ENCODE results near the gene MFAP1.
"Not testable (repeated sequence)": the region's sequence is repeated elsewhere in the genome, so short reads cannot be mapped to it uniquely, and the experiment has no call there.

The MFAP1 gene

GRCh38 chr15:43821505-43821904 lies 3.0 kb downstream of the MFAP1 start:
- no peak for FAIRE-seq

GRCh38 chr15:43815064-43815463 lies 9.4 kb downstream of the MFAP1 start:
- FAIRE-seq = not testable (repeated sequence)

GRCh38 chr15:43808960-43809678 lies 15.4 kb downstream of the MFAP1 start:
- no peak for FAIRE-seq

- FAIRE-seq = no peak
Observed at GRCh38 chr15:43808435-43808950, 16.0 kb downstream of the MFAP1 start.

GRCh38 chr15:43802676-43803075 lies 21.8 kb downstream of the MFAP1 start:
- FAIRE-seq = not testable (repeated sequence)

GRCh38 chr15:43800286-43801141 lies 24.0 kb downstream of the MFAP1 start, which contains the start of gene HYPK:
Gene HYPK (plus strand): TSS chr15:43800599. CDS start chr15:43800623, 24 bp downstream.
- FAIRE-seq = no peak

GRCh38 chr15:43799945-43800285 lies 24.6 kb downstream of the MFAP1 start, which contains the start of gene SERINC4:
Gene SERINC4 (minus strand): TSS chr15:43800220. CDS start chr15:43799986, 234 bp downstream.
- FAIRE-seq = no peak

- no peak for FAIRE-seq
Observed at GRCh38 chr15:43799209-43799944, 25.1 kb downstream of the MFAP1 start.

GRCh38 chr15:43796566-43796965 lies 27.9 kb downstream of the MFAP1 start:
- no peak for FAIRE-seq

- FAIRE-seq = no peak
Observed at GRCh38 chr15:43795997-43796396, 28.5 kb downstream of the MFAP1 start.

GRCh38 chr15:43795197-43795596 lies 29.3 kb downstream of the MFAP1 start:
- FAIRE-seq = no peak

- FAIRE-seq = no peak
Observed at GRCh38 chr15:43794269-43795037, 30.0 kb downstream of the MFAP1 start.

- no peak for FAIRE-seq
Observed at GRCh38 chr15:43793647-43794046, 30.8 kb downstream of the MFAP1 start.

- no peak for FAIRE-seq
Observed at GRCh38 chr15:43792761-43793476, 31.6 kb downstream of the MFAP1 start.

GRCh38 chr15:43791993-43792760 lies 32.3 kb downstream of the MFAP1 start, which contains the start of gene SERF2:
Gene SERF2 (plus strand): TSS chr15:43792320. CDS start chr15:43792377, 57 bp downstream.
- no peak for FAIRE-seq

- FAIRE-seq = no peak
Observed at GRCh38 chr15:43789409-43789808, 35.1 kb downstream of the MFAP1 start.

GRCh38 chr15:43779016-43779415 lies 45.5 kb downstream of the MFAP1 start:
- FAIRE-seq = no peak

- FAIRE-seq = no peak
Observed at GRCh38 chr15:43777267-43777914, 47.1 kb downstream of the MFAP1 start.

GRCh38 chr15:43776718-43777266 lies 47.7 kb downstream of the MFAP1 start, which contains the start of gene ELL3:
Gene ELL3 (minus strand): TSS chr15:43776966. CDS start chr15:43776901, 65 bp downstream.
- no peak for FAIRE-seq
